ENCODE data around the gene GSC.
"Not testable (repeated sequence)": the region's sequence is repeated elsewhere in the genome, so short reads cannot be mapped to it uniquely, and the experiment has no call there.

GSC gene

GRCh38 chr14:94771906-94772490 lies 2.1 kb upstream of the GSC start:
- no peak for DNase-seq (ENCODE audit: low read depth in 2 of 2)

GRCh38 chr14:94771158-94771905 lies 1.4 kb upstream of the GSC start:
- no peak for DNase-seq (ENCODE audit: low read depth in 2 of 2)

GRCh38 chr14:94770815-94771157 lies 873 bp upstream of the GSC start:
- DNase-seq (ENCODE audit: low read depth in 2 of 2), result no peak

- DNase-seq (ENCODE audit: low read depth in 2 of 2), result no peak
These were observed 387 bp upstream of the GSC start for GRCh38 chr14:94770251-94770749.

GRCh38 chr14:94768521-94769390 lies 1.2 kb downstream of the GSC start:
- DNase-seq (ENCODE audit: low read depth in 2 of 2), result no peak

DNA sequence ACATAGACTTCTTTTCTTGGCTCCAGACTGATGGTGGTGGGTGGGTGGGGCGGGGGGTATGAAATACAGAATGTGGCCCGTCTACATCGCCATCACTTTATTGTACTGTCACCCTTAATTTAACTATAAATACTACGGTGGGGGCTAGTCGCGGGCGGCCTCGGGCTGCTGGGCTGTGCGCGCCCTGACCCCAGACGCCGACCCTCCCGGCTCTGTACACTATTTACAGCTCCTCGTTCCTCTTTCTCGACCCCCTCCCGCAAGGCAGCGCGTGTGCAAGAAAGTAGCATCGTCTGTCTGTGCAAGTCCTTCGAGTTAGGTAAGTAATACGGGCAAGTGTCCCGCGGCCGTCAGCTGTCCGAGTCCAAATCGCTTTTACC lies 1.8 kb downstream of the GSC start:
- no peak for DNase-seq (ENCODE audit: low read depth in 2 of 2)

DNA sequence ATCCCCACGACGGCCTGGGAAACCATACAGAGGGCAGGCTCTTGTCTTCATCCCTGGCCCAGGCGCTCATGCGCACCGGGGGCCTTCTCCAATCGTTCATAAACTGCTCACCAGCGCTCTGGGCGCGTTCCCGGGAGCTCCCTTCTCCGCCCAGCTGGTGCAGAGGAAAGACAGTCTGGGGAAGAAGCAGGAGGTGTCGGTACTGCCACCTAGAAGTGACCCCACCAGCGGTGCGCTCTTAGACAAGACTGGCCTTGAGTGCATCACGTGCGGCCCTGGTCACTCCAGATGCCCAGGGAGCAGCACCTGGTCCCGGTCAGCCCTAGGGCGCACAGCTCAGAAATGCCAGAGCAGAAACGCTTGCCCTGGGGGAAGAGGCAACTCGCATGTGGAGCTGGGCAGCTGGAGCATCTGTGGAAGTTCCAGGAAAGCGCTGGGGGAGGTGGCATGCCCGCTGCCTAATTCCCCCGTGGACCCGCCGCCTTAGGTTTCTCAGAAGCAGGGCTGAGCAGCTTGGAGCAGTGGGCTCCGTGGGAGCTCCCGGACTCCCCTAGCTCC lies 2.5 kb downstream of the GSC start:
- DNase-seq (ENCODE audit: low read depth in 2 of 2), result no peak

DNA sequence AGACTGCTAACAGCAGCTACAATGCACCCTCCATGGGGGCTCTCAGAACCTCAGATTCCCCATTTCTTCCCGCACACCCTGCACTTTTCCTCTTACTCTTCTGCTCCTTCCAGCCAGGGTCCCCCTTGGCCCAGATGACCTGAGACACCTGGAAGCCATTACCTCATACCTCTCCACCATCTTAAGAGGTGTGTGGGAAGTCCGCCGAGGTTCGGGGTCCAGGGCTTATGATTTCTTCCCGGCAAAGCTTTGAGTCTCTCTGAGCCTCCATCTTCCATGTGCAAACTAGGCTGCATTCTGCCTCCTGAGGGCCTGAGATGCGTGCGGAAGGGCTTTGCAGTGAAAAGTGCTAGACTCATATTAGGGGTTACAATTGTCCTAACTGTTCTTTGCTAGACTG lies 5.3 kb downstream of the GSC start:
- DNase-seq (ENCODE audit: low read depth in 2 of 2), result no peak

GRCh38 chr14:94762431-94762830 lies 7.5 kb downstream of the GSC start:
- no peak for DNase-seq (ENCODE audit: low read depth in 2 of 2)

DNA sequence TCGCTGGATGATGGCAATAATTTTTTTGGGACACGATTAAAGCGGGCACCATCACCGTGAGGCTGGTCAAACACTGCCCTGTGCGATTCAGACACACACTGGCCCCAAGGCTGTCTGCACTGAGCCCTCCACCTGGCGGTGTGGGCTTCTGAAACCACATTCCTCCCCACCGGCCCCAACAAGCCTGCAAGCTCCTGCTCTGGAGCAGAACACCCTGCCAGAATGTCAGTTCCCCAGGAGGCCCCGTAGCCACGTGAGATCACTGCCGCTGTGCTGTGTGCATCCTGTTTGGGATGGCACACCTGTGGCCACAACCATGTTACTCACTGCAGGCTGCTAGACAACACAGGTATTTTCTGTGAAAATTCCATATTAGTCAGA lies 7.9 kb downstream of the GSC start:
- DNase-seq (ENCODE audit: low read depth in 2 of 2), result no peak

DNA sequence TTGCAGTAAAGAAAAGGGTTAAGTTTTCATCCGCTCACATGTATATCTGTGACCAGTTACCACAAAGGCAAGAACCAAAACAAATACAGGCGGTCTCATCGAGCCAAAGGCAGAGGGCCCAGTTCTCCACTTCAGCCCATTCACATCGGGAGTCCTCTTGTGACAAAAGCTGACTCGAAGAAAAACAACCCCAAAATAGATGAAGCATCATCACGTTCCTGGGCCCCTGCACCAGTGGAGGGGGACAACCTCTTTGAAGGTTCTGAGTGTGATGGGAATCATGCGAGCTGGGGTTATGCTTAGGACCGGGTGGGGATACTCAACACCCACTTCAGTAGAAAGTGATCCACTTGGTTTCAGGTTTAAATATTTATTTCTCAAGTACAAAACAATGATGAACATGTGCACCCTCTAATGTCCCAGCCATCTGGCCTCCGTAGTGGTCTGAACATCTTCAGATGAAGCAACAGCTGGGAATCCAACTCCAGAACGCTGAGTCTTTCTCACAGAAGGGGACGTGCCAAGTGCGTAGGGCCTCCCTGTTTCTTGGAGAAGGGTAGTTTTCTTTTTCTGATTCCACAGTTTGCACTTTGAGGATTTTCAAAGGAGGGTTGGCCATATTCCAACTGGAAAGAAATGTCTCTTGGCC lies 8.4 kb downstream of the GSC start:
- no peak for DNase-seq (ENCODE audit: low read depth in 2 of 2)

DNA sequence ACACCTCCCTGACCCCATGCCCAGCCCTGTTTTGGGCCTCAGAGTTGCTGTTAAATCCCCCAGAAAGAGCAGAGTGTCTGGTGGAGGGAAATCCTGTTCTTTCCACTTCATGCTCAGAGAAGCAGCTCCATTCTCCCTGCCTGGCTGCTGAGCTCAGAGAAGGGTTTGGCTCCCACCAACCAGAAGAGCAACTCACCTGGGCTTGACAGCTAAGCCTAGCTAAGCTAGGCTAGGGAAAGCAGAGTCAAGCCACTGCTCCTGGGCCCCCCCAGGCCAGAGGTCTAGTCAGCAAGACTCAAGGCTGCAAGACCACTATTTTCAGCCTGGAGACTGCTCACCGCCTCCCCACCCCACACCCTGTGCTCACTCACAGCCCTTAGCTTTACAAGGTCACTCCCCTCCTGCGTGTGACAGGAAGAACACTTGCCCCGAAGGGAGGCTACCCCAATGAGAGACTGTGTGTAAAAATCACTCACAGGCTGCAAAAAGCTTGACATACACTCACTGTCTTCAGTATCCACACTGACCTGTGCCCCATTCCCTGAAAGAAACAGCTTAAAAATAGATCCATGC lies 13.5 kb downstream of the GSC start:
- no peak for DNase-seq (ENCODE audit: low read depth in 2 of 2)

DNA sequence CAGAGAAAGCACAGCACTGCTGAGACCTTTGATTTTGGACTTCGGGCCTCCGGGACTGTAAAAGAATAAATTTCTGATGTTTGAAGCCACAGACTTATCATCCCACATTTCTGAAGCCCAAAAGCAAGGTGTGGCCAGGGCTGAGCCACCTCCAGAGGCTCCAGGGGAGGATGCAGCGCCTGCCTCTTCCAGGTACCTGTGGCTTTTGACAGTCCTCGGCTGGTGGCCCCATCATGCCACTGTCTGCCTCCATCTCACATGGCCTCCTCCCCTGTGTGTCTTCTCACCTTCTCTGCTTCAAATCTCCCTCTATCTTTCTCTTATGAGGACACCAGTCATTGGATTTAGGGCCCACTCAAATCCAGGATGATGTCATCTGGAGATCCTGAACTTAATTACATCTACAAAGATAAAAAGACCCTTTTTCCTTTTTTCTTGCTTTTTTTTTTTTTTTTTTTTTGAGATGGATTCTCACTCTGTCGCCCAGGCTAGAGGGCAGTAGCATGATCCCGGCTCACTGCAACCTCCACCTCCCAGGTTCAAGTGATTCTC lies 15.4 kb downstream of the GSC start:
- no peak for DNase-seq (ENCODE audit: low read depth in 2 of 2)

- DNase-seq (ENCODE audit: low read depth in 2 of 2), result no peak
These were observed 17.1 kb downstream of the GSC start for GRCh38 chr14:94752591-94753436.

DNA sequence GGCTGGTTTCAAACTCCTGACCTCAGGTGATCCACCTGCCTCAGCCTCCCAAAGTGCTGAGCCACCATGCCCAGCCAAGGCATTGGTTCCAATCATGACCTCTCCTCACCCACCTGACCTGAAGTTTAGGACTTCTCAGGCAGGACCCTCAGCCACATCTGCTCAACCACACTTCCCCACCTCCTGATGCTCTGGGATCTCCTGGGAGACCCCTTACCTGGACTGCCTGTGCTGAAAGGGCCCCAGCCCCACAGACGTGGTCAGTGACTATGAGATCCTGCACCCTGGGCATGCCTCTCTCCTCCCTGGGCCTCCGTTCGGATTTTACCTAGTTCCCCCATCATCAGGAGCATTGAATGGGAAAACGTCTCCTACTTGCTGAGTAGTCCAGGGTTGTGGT lies 18.0 kb downstream of the GSC start:
- DNase-seq (ENCODE audit: low read depth in 2 of 2), result no peak

DNA sequence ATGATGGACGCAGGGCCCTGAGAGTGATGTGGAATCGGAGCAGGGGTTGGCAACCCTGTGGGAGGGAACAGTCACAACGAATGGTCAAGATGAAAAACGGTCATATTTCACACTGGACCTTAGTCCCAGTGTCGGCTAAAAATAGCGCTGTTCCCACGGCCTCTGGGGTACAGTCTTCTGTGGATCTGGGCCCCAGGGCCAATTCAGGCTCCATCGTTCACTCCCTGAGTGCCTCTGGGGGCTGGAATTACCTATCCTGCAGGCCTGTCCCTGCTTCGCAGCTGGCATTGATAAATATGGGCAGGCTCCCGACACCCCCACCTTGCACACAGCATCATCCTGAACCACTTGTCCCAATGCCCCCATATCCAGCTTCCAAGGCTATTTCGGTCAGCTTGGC lies 18.6 kb downstream of the GSC start:
- no peak for DNase-seq (ENCODE audit: low read depth in 2 of 2)

- no peak for DNase-seq (ENCODE audit: low read depth in 2 of 2)
These were observed 19.5 kb downstream of the GSC start for GRCh38 chr14:94750371-94750770.

DNA sequence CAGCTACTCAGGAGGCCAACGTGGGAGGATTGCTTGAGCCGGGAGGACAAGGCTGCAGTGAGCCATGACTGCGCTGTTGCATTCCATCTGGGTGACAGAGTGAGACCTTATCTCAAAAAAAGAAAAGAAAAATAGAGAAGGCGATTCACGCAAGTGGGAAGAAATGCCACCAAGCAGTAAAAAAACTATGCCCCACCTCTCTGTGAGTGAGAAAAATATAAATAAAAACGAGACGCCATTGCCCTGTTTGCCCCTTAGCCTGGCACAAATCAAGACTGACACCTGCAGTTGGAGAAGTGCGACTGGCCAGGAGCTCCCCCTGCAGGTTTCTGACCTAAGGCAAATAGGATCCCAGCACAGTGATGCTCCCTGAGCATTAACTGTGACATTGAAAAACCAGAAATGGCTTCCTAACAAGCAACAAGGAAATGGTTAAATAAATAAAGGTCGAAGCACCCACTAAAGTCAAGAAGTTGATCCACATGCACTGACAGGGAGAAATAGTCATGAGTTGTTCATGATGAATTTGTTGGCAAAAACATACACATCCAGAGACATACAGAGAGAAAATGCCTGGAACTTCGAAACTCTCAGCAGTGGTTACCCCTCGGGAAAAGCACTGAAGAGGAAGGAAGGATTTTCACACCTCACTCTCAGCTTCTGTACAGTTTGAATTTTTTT lies 21.1 kb downstream of the GSC start:
- DNase-seq (ENCODE audit: low read depth in 2 of 2), result no peak

GRCh38 chr14:94747739-94748138 lies 22.2 kb downstream of the GSC start:
- no peak for DNase-seq (ENCODE audit: low read depth in 2 of 2)

DNA sequence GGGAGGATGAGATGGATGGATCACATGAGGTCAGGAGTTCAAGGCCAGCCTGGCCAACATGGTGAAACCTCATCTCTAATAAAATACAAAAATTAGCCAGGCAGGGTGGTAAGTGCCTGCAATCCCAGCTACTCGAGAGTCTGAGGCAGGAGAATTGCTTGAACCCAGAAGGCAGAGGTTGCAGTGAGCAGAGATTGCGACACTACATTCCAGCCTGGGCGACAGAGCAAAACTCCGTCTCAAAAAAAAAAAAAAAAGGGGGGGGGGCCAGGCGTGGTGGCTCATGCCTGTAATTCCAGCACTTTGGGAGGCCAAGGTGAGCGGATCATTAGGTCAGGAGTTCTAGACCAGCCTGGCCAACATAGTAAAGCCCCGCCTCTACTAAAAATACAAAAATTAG lies 22.8 kb downstream of the GSC start:
- not testable (repeated sequence) for DNase-seq (ENCODE audit: low read depth in 2 of 2)

All from stimulated activated CD4-positive, alpha-beta T cell treated with anti-CD3 and anti-CD28 coated beads, Interleukin-12 subunit alpha, Interleukin-12 subunit beta, amount 100 ng/mL, for 24 hours (primary cell).